GM13977 (cell line): Measurements from ENCODE around the gene STIP1.
A peak's percentile ranks its signal among the peaks of the same experiment; 100 is the strongest.

Source experiments
- DNase-seq: peaks from one replicate; pipeline ENCODE4 v3.0.0; 2012; ENCODE audit warnings: low spot score
- in situ Hi-C: fragments of 300-500 bp; cut with MboI; formaldehyde crosslinking; loops from one replicate; pipeline ENCODE4 v1.12.0; 2022; ENCODE audit warnings: low sequenced_read_pairs, low pct_unique_long_range_greater_than_20kb, mixed read lengths, inconsistent platforms; ENCODE audit not compliant: unreplicated experiment
- TF ChIP-seq, protein P1 (sequence below): IDR thresholded peaks from 2 replicates; pipeline ENCODE4 v1.5.1; 2012; ENCODE audit warnings: mild to moderate bottlenecking, control low read depth; ENCODE audit not compliant: insufficient read depth; ENCODE audit errors: extremely low read depth, missing control alignments

STIP1 gene

DNA sequence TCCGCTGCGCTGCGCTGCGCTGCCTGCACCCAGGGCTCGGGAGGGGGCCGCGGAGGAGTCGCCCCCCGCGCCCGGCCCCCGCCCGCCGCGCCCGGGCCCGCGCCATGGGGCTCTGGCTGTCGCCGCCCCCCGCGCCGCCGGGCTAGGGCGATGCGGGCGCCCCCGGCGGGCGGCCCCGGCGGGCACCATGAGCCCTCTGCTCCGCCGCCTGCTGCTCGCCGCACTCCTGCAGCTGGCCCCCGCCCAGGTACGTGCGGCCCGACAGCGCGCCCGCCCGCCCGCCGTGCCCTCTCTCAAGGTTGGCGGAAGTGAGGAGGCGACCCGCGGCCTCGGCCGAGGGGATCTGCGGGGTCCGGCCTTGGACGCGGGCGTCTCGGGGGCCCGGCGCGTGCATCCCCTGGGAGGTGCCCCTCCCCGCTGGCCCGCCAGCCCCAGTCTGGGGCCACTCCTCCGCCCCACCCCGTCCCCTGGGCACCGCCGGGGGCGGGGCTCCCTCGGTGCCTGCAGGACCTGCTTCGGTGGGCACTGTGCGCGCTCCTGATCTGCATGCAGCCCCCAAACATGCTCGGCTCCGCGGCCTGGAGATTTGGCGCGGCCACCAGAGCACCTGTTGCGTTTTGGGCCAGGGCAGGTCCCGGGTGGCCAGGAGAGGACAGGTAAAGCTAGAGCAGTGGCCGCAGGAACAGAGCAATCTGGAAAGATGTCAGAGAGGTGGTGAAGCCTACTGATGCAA lies 48.8 kb downstream of the STIP1 start:
- DNase-seq, result no peak
- in situ Hi-C loops, result no loop called here
- TF ChIP-seq, protein P1, sequence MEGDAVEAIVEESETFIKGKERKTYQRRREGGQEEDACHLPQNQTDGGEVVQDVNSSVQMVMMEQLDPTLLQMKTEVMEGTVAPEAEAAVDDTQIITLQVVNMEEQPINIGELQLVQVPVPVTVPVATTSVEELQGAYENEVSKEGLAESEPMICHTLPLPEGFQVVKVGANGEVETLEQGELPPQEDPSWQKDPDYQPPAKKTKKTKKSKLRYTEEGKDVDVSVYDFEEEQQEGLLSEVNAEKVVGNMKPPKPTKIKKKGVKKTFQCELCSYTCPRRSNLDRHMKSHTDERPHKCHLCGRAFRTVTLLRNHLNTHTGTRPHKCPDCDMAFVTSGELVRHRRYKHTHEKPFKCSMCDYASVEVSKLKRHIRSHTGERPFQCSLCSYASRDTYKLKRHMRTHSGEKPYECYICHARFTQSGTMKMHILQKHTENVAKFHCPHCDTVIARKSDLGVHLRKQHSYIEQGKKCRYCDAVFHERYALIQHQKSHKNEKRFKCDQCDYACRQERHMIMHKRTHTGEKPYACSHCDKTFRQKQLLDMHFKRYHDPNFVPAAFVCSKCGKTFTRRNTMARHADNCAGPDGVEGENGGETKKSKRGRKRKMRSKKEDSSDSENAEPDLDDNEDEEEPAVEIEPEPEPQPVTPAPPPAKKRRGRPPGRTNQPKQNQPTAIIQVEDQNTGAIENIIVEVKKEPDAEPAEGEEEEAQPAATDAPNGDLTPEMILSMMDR, result no peak

DNA sequence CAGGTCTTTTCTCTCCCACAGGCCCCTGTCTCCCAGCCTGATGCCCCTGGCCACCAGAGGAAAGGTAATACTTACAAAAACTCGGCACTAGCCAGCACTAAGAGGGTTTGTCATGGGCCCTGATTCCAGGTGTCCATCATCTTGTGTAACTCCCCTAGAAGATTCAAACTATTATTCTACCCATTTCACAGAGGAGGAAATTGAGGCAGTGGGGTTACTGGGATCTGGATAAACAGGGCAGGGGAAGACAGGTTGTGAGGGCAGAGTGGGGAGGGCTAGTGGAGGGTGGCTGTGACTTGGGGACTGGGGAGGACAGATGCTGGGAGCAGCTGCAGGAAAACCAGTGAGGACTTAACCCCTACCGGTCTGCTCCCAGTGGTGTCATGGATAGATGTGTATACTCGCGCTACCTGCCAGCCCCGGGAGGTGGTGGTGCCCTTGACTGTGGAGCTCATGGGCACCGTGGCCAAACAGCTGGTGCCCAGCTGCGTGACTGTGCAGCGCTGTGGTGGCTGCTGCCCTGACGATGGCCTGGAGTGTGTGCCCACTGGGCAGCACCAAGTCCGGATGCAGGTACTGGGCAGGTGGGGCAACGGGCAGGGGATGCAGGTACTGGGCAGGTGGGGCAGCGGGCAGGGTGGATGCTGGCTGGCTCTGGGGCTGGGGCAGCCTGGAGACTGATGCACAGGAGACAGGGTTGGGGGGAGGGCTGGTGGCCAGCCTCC lies 49.6 kb downstream of the STIP1 start:
- TF ChIP-seq, protein P1, result no peak
- in situ Hi-C loops, result no loop called here
- no peak for DNase-seq

DNA sequence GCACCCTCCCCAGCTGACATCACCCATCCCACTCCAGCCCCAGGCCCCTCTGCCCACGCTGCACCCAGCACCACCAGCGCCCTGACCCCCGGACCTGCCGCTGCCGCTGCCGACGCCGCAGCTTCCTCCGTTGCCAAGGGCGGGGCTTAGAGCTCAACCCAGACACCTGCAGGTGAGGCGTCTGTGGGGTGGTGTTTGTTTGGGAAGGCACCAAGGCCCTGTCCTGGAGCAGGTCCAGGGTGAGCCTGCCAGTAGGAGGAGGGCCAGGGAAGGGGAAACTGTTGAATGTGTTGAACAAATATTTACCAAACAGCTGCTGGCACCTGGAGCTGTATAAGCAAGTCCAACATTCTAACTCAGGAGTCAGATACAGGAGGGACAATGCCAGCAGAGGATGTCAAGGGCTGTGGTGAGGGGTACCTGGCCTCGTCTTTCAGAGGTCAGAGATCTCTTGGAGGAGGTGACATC lies 51.5 kb downstream of the STIP1 start:
- TF ChIP-seq, protein P1, result no peak
- no peak for DNase-seq

DNA sequence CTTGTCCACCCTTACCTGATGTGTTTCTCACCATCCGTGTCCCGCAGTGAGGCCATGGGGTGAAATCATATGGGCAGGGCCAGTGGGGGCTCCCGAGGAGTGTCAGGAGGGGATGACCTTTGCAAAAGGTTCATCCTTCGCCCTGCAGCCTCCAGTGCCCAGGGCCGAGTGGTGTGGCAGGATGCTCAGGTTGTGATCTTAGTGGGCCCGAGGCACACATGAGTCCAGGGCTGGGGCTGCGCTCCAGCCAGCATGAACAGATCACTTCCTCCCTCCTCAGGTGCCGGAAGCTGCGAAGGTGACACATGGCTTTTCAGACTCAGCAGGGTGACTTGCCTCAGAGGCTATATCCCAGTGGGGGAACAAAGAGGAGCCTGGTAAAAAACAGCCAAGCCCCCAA lies 52.1 kb downstream of the STIP1 start:
- TF ChIP-seq, protein P1, result no peak
- DNase-seq, result no peak
- in situ Hi-C loops, result no loop called here

More for the DNA sequence above, 51.5 kb downstream of the STIP1 start:
- in situ Hi-C loops, result no loop called here

DNA sequence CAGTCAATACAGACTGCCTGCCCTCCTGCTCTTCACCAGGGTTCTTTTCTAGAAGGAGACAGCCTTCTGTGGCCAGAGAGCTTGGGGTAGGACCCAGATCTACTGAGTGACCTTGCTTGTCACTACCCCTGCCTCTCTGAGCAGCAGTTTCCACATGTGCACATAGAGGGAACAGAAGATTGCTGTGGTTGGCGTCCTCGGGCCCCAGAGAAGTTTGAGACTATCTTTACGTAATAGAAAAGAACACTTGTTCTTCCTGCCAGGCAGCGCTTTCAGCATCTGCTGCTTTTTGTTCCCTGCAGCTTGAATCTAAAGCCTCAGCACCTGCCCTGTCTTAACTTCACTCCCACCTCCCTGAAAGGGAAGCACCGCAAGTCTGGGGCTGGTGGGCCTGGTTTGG lies 53.0 kb downstream of the STIP1 start:
- DNase-seq, result peak; percentile 36
- TF ChIP-seq, protein P1, result no peak
- in situ Hi-C loops, result no loop called here

DNA sequence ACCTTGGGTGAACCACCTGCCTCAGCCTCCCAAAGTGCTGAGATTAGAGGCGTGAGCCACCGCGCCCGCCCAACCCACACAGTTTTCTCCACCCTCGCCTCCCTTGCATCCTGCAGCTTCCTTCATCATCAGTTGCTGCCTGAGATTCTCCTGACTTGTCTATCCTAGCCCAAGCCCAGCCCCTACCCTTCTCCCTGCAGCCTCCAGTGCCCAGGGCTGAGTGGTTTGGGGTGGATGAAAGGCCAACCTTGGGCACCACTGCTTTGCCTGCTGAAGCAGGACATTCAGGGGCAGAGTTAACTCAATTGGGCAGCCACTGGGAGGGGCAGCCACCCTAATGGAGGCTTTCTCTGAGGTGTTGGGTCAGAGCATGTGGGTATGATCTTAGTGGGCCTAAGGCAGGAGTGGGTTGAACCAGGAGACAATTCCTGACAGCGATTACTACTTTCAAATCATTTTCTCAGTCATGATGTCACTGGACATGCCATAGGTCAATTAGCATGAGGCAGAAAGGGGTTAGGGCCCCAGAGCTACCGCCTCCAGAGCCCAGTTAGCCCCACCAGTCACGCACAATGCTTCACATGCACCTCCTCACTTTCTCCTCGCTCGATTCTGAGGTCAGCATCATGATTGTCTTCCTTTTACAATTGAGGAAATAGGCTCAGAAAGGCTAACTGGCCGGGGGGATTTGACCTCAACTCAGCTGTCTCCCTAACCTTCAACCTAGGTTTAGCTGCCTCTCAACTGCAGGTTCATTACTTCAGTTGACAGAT lies 53.9 kb downstream of the STIP1 start:
- in situ Hi-C loops, result no loop called here
- DNase-seq, result peak; percentile 80
- TF ChIP-seq, protein P1, result no peak
